Vagina (tissue), 2 donors: ENCODE measurements around the gene UBE2R2.

Experiments used
- CTCF ChIP-seq, 3 experiments: fragments of 450-650 bp in 2 of 3; fragments of 200-600 bp in 1 of 3; sonication (generic) in 1 of 3; IDR thresholded peaks; one replicate each; pipeline ENCODE4 v1.5.1; 2017 to 2019; ENCODE audit warnings: antibody characterized with exemption in 3 of 3, mild to moderate bottlenecking in 2 of 3, moderate library complexity in 2 of 3
- POLR2A ChIP-seq, 2 donors: fragments of 450-650 bp; IDR thresholded peaks; one replicate each; pipeline ENCODE4 v1.6.1; 2017; ENCODE audit warnings: antibody characterized with exemption in 2 of 2, mild to moderate bottlenecking in 2 of 2, moderate library complexity in 2 of 2
- POLR2AphosphoS5 ChIP-seq, 2 donors: sonication (generic); formaldehyde crosslinking; IDR thresholded peaks; one replicate each; pipeline ENCODE4 v1.9.0; 2017; ENCODE audit warnings: antibody characterized with exemption in 2 of 2, mild to moderate bottlenecking in 2 of 2, low read depth in 1 of 2; ENCODE audit not compliant: insufficient read depth in 1 of 2

GRCh38 chr9:33843312-33843961 lies 26.5 kb downstream of the UBE2R2 start:
- no peak for TF ChIP-seq CTCF (IDR thresholded peaks at IDR 0.05)
- no peak for TF ChIP-seq POLR2AphosphoS5 (IDR thresholded peaks at IDR 0.05; ENCODE audit: insufficient read depth in 1 of 2, low read depth in 1 of 2)
- no peak for TF ChIP-seq POLR2A (IDR thresholded peaks at IDR 0.05)
